ENCODE results near the gene SORCS2.

Gene SORCS2

DNA sequence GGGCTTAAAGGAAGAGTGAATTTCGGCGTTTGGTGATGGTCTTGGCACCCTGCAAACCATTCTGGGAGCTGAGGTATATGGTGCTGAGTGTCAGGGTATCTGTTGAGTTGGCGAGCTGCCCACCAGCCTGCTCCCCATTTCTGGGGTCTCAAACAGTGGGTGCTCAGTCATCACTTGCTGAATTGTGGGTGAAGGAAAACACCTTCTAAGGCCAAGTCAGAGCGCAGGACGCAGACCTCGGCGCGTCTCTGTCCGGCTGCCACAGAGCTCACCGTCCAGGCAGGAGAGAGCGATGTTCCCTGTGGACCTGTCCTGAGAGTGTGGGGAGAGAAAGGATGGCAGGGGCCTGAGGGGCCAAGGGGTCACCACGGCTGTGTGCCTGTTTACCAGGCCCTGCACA is 111.2 kb downstream of the SORCS2 start:
- H3K9me3 ChIP-seq (ENCODE audit: insufficient read depth, low read length): no peaks in the 10 kb centered on the region
- H3K4me3 ChIP-seq (ENCODE audit: insufficient read length, low read depth): no peak overlapping the region
- H3K4me1 ChIP-seq (ENCODE audit: insufficient read depth, insufficient read length): peaks cover 20% of the 10 kb centered on the region
- TF ChIP-seq ZNF274 (IDR thresholded peaks at IDR 0.05; ENCODE audit: low read depth, low read length) (no peak), YY1 (IDR thresholded peaks at IDR 0.05; ENCODE audit: insufficient read depth, insufficient read length) (no peak), SUZ12 (IDR thresholded peaks at IDR 0.05; ENCODE audit: extremely low read depth, insufficient read depth, insufficient read length) (no peak)
- H3K9ac ChIP-seq (ENCODE audit: insufficient read length, low read depth): no peak overlapping the region
- H3K36me3 ChIP-seq (ENCODE audit: insufficient read depth, insufficient read length, low read length): no peaks in the 10 kb centered on the region
- no peak for DNase-seq (ENCODE audit: low read depth, low spot score)
- H3K27me3 ChIP-seq (ENCODE audit: insufficient read depth, insufficient read length): no peaks in the 10 kb centered on the region

GRCh38 chr4:7304436-7304835 is 112.1 kb downstream of the SORCS2 start:
- H3K27me3 ChIP-seq (ENCODE audit: insufficient read depth, insufficient read length): no peaks in the 10 kb centered on the region
- H3K4me3 ChIP-seq (ENCODE audit: insufficient read length, low read depth): no peak overlapping the region
- TF ChIP-seq YY1 (IDR thresholded peaks at IDR 0.05; ENCODE audit: insufficient read depth, insufficient read length) (no peak), ZNF274 (IDR thresholded peaks at IDR 0.05; ENCODE audit: low read depth, low read length) (no peak), SUZ12 (IDR thresholded peaks at IDR 0.05; ENCODE audit: extremely low read depth, insufficient read depth, insufficient read length) (no peak)

GRCh38 chr4:7306021-7306965 is 114.0 kb downstream of the SORCS2 start:
- peaks cover 14% of the 10 kb centered on the region for H3K4me1 ChIP-seq (ENCODE audit: insufficient read depth, insufficient read length)
- TF ChIP-seq ZNF274 (IDR thresholded peaks at IDR 0.05; ENCODE audit: low read depth, low read length): no peak
- TF ChIP-seq YY1 (IDR thresholded peaks at IDR 0.05; ENCODE audit: insufficient read depth, insufficient read length): no peak
- no peak for TF ChIP-seq SUZ12 (IDR thresholded peaks at IDR 0.05; ENCODE audit: extremely low read depth, insufficient read depth, insufficient read length)
- H3K27me3 ChIP-seq (ENCODE audit: insufficient read depth, insufficient read length): no peaks in the 10 kb centered on the region
- no peak overlapping the region for H3K4me3 ChIP-seq (ENCODE audit: insufficient read length, low read depth)
- DNase-seq (ENCODE audit: low read depth, low spot score): no peak
- no peak overlapping the region for H3K9ac ChIP-seq (ENCODE audit: insufficient read length, low read depth)
- H3K36me3 ChIP-seq (ENCODE audit: insufficient read depth, insufficient read length, low read length): no peaks in the 10 kb centered on the region
- H3K9me3 ChIP-seq (ENCODE audit: insufficient read depth, low read length): no peaks in the 10 kb centered on the region

More at GRCh38 chr4:7304436-7304835, 112.1 kb downstream of the SORCS2 start:
- no peak for DNase-seq (ENCODE audit: low read depth, low spot score)
- Histone ChIP-seq H3K9me3 (ENCODE audit: insufficient read depth, low read length) (no peaks in the 10 kb centered on the region), H3K9ac (ENCODE audit: insufficient read length, low read depth) (peak overlapping the region; percentile 2), H3K4me1 (ENCODE audit: insufficient read depth, insufficient read length) (peaks cover 19% of the 10 kb centered on the region), H3K36me3 (ENCODE audit: insufficient read depth, insufficient read length, low read length) (no peaks in the 10 kb centered on the region)

GRCh38 chr4:7306986-7307385 is 114.6 kb downstream of the SORCS2 start:
- Histone ChIP-seq H3K36me3 (ENCODE audit: insufficient read depth, insufficient read length, low read length) (no peaks in the 10 kb centered on the region), H3K4me3 (ENCODE audit: insufficient read length, low read depth) (no peak overlapping the region), H3K27me3 (ENCODE audit: insufficient read depth, insufficient read length) (no peaks in the 10 kb centered on the region), H3K4me1 (ENCODE audit: insufficient read depth, insufficient read length) (peaks cover 10% of the 10 kb centered on the region), H3K9ac (ENCODE audit: insufficient read length, low read depth) (no peak overlapping the region), H3K9me3 (ENCODE audit: insufficient read depth, low read length) (no peaks in the 10 kb centered on the region)
- no peak for DNase-seq (ENCODE audit: low read depth, low spot score)
- TF ChIP-seq ZNF274 (IDR thresholded peaks at IDR 0.05; ENCODE audit: low read depth, low read length) (no peak), SUZ12 (IDR thresholded peaks at IDR 0.05; ENCODE audit: extremely low read depth, insufficient read depth, insufficient read length) (no peak), YY1 (IDR thresholded peaks at IDR 0.05; ENCODE audit: insufficient read depth, insufficient read length) (no peak)

DNA sequence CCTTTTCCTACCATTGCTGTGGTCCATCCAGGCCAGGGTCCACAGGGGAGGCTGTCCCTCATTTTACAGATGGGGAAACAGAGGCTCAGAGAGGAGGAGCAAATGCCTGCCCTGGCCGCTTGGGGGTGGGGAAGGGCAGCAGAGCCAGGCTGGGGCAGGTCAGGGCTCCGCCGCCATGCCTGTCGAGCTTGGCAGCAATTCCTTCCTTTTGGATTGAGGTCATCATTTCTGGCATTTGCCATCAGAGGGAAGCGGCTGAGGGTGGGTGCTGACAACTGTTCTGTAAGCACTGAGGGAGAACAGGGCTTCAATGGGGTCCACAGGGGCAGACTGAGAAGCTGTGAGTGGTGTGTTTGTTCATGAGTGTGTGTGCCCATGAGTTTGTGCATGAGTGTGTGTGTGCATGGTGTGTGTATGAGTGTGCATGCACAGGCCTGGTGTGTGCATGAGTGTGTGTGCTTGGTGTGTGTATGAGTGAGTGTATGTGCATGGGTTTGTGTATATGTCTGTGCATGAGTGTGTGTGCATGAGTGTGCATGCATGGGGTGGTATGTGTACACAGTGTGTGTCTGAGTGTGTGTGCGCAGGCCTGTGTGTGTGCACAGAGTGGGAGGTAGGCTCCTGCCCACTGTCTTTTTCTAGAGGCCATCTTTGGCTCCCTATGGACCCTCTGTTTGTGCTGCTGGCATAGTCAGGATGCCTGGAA is 115.2 kb downstream of the SORCS2 start:
- no peaks in the 10 kb centered on the region for H3K27me3 ChIP-seq (ENCODE audit: insufficient read depth, insufficient read length)

GRCh38 chr4:7309181-7309580 is 116.8 kb downstream of the SORCS2 start:
- no peak for DNase-seq (ENCODE audit: low read depth, low spot score)
- no peak overlapping the region for H3K9ac ChIP-seq (ENCODE audit: insufficient read length, low read depth)
- no peak overlapping the region for H3K4me3 ChIP-seq (ENCODE audit: insufficient read length, low read depth)
- TF ChIP-seq ZNF274 (IDR thresholded peaks at IDR 0.05; ENCODE audit: low read depth, low read length): no peak
- no peak for TF ChIP-seq YY1 (IDR thresholded peaks at IDR 0.05; ENCODE audit: insufficient read depth, insufficient read length)
- no peak for TF ChIP-seq SUZ12 (IDR thresholded peaks at IDR 0.05; ENCODE audit: extremely low read depth, insufficient read depth, insufficient read length)
- no peaks in the 10 kb centered on the region for H3K9me3 ChIP-seq (ENCODE audit: insufficient read depth, low read length)
- H3K36me3 ChIP-seq (ENCODE audit: insufficient read depth, insufficient read length, low read length): no peaks in the 10 kb centered on the region
- H3K27me3 ChIP-seq (ENCODE audit: insufficient read depth, insufficient read length): no peaks in the 10 kb centered on the region
- peaks cover 25% of the 10 kb centered on the region for H3K4me1 ChIP-seq (ENCODE audit: insufficient read depth, insufficient read length)

More for the DNA sequence above, 115.2 kb downstream of the SORCS2 start:
- TF ChIP-seq SUZ12 (IDR thresholded peaks at IDR 0.05; ENCODE audit: extremely low read depth, insufficient read depth, insufficient read length): no peak
- TF ChIP-seq ZNF274 (IDR thresholded peaks at IDR 0.05; ENCODE audit: low read depth, low read length): no peak
- TF ChIP-seq YY1 (IDR thresholded peaks at IDR 0.05; ENCODE audit: insufficient read depth, insufficient read length): no peak
- no peak overlapping the region for H3K4me3 ChIP-seq (ENCODE audit: insufficient read length, low read depth)
- no peak overlapping the region for H3K9ac ChIP-seq (ENCODE audit: insufficient read length, low read depth)
- no peak for DNase-seq (ENCODE audit: low read depth, low spot score)
- no peaks in the 10 kb centered on the region for H3K36me3 ChIP-seq (ENCODE audit: insufficient read depth, insufficient read length, low read length)
- H3K4me1 ChIP-seq (ENCODE audit: insufficient read depth, insufficient read length): peaks cover 15% of the 10 kb centered on the region
- no peaks in the 10 kb centered on the region for H3K9me3 ChIP-seq (ENCODE audit: insufficient read depth, low read length)
